ENCODE measurements around the gene ATP1A3. TPM values are rescaled to one million over a fixed set of nuclear protein-coding genes. Genes with fewer than 3 reads are reported as not detected.
"Not testable (repeated sequence)": the region's sequence is repeated elsewhere in the genome, so short reads cannot be mapped to it uniquely, and the experiment has no call there.

Gene ATP1A3
- total RNA-seq = 0.45 TPM in 1 of 3 replicates, not detected in the others

DNA sequence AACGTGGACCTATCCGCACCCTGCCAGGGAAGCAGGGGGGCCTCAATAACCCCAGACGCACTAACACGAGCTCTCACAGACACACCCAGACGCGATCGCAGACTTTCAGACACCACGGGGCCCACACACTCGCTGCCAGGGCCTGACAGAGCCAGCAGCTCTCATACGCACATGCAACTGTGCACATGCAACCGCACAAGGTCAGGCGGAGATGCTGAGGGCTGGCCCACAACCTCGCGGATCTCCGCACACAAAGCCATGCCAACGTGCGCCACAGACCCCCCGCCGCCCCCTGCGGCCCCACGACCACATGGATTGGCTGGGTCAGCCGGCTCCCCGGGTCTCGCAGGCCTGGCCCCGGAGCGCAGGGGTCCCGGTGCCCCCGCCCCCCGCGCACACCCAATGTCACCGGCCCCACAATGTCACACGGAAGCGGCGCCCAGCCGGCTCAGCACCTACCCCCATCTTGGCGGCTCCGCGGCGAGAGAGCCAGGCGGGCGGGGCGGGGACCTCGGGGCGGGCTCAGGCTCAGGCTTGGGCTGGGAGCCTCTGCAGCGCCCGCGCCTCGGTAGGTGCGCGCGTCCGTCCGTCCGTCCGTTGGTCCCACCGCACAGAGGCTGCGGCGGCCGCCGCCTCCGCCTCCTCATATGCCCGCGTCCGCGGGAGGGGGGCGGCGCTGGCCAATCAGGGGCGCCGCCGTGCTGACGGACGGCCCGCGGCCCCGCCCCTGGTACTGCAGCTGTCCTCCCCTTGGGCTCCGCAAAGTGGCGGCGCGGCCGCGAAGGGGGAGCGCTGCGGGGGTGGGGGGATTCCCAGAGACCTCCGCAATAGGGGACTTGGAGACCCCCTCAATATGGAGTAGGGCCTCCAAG, at the start of gene ATP1A3:
TSS of gene ATP1A3 (minus strand) at position 619 of the 872 bp plus-strand sequence. CDS start at position 465, 154 bp downstream.
- Mint-ChIP-seq H3K27ac (no peak within 1 kb of the TSS), H3K27me3 (ENCODE audit: low read depth) (peaks cover 61% of the 10 kb centered on the region), H3K4me3 (peak within 1 kb of the TSS; percentile 49), H3K4me1 (peaks cover 5% of the 10 kb centered on the region), H3K9me3 (no peaks in the 10 kb centered on the region), H3K36me3 (no peaks in the 10 kb centered on the region)
- TF ChIP-seq, protein P1, sequence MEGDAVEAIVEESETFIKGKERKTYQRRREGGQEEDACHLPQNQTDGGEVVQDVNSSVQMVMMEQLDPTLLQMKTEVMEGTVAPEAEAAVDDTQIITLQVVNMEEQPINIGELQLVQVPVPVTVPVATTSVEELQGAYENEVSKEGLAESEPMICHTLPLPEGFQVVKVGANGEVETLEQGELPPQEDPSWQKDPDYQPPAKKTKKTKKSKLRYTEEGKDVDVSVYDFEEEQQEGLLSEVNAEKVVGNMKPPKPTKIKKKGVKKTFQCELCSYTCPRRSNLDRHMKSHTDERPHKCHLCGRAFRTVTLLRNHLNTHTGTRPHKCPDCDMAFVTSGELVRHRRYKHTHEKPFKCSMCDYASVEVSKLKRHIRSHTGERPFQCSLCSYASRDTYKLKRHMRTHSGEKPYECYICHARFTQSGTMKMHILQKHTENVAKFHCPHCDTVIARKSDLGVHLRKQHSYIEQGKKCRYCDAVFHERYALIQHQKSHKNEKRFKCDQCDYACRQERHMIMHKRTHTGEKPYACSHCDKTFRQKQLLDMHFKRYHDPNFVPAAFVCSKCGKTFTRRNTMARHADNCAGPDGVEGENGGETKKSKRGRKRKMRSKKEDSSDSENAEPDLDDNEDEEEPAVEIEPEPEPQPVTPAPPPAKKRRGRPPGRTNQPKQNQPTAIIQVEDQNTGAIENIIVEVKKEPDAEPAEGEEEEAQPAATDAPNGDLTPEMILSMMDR (IDR thresholded peaks at IDR 0.05; ENCODE audit: unreplicated experiment) = no peak
- DNase-seq (ENCODE audit: low spot score in 2 of 2, unreplicated experiment in 2 of 2) = no peak

DNA sequence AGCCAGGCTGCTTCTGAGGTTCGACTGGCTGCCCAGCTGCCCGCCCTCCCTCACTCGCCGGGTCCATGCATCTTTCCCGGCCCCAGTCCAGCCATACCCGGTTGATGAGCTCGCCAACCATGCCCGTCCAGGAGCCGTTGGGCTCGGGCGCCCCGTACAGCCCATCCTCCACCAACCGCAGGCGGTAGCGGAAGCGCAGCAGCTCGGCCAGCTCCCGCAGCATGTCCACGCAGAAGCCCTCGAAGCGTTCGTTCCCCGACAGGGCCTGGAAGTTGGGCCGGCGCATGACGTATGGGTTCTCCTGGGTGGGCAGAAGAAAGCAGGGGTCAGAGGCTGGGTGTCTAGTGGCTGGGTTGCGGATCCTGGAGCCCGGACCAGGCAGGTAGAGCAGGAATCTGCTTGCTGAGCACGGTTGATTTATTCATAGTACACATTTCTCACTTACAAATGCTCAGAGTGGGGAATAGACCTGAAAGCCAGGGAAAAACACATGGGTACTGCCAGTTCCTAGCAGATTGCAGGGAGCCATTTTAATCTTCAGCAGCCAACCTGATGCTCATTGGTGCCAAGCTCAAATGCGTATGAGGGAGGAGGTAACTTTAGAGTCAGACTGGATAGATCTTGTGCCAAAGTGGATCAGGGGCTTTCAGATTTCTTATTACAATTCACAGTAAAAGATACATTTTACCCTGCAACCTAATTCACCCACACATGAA, 48.6 kb upstream of the ATP1A3 start:
- no peaks in the 10 kb centered on the region for H3K4me1 Mint-ChIP-seq
- no peak overlapping the region for H3K27ac Mint-ChIP-seq
- no peak for DNase-seq (ENCODE audit: low spot score in 2 of 2, unreplicated experiment in 2 of 2)
- no peaks in the 10 kb centered on the region for H3K9me3 Mint-ChIP-seq
- H3K27me3 Mint-ChIP-seq (ENCODE audit: low read depth) = no peaks in the 10 kb centered on the region
- no peak overlapping the region for H3K4me3 Mint-ChIP-seq
- TF ChIP-seq, protein P1 (IDR thresholded peaks at IDR 0.05; ENCODE audit: unreplicated experiment) = no peak
- H3K36me3 Mint-ChIP-seq = peaks cover 5% of the 10 kb centered on the region

DNA sequence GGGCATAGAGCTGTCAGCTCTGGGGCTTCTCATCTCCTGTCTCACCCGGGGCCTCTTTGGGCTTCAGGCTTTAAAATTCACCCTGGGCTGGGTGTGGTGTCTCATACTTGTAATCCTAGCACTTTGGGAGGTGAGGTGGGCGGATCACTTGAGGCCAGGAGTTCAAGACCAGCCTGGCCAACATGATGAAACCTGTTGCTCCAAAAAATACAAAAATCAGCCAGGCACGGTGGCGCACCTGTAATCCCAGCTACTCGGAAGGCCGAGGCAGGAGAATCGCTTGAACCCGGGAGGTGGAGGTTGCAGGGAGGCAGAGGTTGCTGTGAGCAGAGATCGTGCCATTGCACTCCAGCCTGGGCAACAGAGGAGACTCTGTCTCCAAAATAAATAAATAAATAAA, 46.5 kb upstream of the ATP1A3 start:
- not testable (repeated sequence) for H3K9me3 Mint-ChIP-seq; H3K27me3 Mint-ChIP-seq (ENCODE audit: low read depth); DNase-seq (ENCODE audit: low spot score in 2 of 2, unreplicated experiment in 2 of 2); H3K36me3 Mint-ChIP-seq; H3K4me1 Mint-ChIP-seq; H3K27ac Mint-ChIP-seq; H3K4me3 Mint-ChIP-seq

DNA sequence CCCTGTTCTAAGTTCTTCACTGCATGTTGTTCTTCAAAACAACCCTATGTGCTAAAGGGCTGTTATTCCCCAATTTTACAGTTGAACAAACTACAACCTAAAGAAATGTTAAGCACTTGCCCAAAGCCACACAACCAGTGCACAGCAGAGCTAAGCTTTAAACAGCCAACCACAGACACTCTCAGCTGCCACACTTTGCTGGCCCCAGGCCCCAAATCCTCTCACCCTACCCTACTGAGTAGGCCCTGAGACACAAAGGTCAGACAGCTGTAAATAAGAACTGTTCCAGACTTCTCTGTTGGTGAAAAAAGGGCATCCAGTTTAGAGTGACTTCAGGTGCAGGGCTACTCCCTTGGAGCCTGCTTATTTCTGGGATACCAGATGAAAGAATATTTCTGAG, 46.0 kb upstream of the ATP1A3 start:
- no peak for DNase-seq (ENCODE audit: low spot score in 2 of 2, unreplicated experiment in 2 of 2)
- TF ChIP-seq, protein P1 (IDR thresholded peaks at IDR 0.05; ENCODE audit: unreplicated experiment) = no peak
- H3K9me3 Mint-ChIP-seq = no peaks in the 10 kb centered on the region
- H3K27ac Mint-ChIP-seq = no peak overlapping the region
- no peaks in the 10 kb centered on the region for H3K4me1 Mint-ChIP-seq
- peaks cover 2% of the 10 kb centered on the region for H3K36me3 Mint-ChIP-seq
- no peaks in the 10 kb centered on the region for H3K27me3 Mint-ChIP-seq (ENCODE audit: low read depth)
- no peak overlapping the region for H3K4me3 Mint-ChIP-seq

DNA sequence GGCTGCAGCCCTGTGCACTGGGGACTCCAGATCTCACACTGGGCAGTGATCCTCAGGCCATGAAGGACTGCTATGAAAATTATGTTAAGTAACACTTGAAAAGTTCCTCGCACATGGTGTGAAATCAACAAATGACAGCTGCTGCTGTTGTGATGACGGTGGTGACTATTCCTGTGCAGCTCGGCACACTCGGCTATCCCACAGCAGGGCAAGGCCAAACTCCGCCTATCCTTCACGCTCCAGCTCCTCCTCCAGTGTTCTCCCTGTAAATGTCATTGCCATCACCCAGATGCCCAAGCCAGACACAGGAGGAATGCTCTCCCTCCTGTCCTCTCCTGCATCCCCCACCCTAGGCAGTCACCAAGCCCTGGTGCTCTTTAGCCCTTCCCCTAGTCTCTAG, 44.6 kb upstream of the ATP1A3 start:
- DNase-seq (ENCODE audit: low spot score in 2 of 2, unreplicated experiment in 2 of 2) = no peak
- no peaks in the 10 kb centered on the region for H3K4me1 Mint-ChIP-seq
- no peak overlapping the region for H3K27ac Mint-ChIP-seq
- H3K27me3 Mint-ChIP-seq (ENCODE audit: low read depth) = no peaks in the 10 kb centered on the region
- H3K36me3 Mint-ChIP-seq = no peaks in the 10 kb centered on the region
- TF ChIP-seq, protein P1 (IDR thresholded peaks at IDR 0.05; ENCODE audit: unreplicated experiment) = no peak
- no peak overlapping the region for H3K4me3 Mint-ChIP-seq
- H3K9me3 Mint-ChIP-seq = no peaks in the 10 kb centered on the region

DNA sequence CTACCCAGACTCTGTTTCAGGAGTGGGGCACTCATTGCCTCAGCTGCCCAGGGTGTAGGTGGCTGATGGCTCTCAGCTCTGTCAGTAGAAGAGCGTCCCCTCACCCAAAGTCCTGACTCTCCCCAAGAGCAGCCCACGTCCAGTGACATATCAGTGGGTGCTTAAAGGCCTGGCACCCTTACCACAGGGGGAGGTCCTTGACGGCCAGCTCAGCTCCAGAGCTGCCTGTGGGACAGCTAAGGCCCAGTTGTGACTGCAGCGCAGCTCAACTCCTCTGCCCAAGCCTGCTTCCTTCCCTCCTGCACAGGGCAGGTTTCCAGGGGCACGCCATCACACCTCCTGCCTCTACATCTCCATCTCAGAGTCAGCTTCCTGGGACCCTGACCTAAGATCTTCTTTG, 43.6 kb upstream of the ATP1A3 start:
- no peaks in the 10 kb centered on the region for H3K27me3 Mint-ChIP-seq (ENCODE audit: low read depth)
- TF ChIP-seq, protein P1 (IDR thresholded peaks at IDR 0.05; ENCODE audit: unreplicated experiment) = no peak
- no peaks in the 10 kb centered on the region for H3K9me3 Mint-ChIP-seq
- no peaks in the 10 kb centered on the region for H3K36me3 Mint-ChIP-seq
- DNase-seq (ENCODE audit: low spot score in 2 of 2, unreplicated experiment in 2 of 2) = no peak
- no peak overlapping the region for H3K27ac Mint-ChIP-seq
- H3K4me3 Mint-ChIP-seq = no peak overlapping the region
- H3K4me1 Mint-ChIP-seq = peaks cover 2% of the 10 kb centered on the region

Measured in mesothelial cell of epicardium (in vitro differentiated cells).